ENCODE measurements around the gene BIRC3. TPM values are rescaled to one million over a fixed set of nuclear protein-coding genes. Genes with fewer than 3 reads are reported as not detected.
A peak's percentile ranks its signal among the peaks of the same experiment; 100 is the strongest.

The BIRC3 gene
- total and polyA plus RNA-seq, 2 donors (not counting 1 experiment from before 2014, with no cell fraction given), result 107 to 428 TPM

GRCh38 chr11:102328748-102329147, 11.5 kb downstream of the BIRC3 start:
- Histone ChIP-seq H3K27me3 (replicated peaks in 1 of 4; ENCODE audit: control extremely low read depth in 1 of 4, control insufficient read depth in 3 of 4, insufficient read depth in 4 of 4, low read length in 3 of 4) (no peaks in the 10 kb centered on the region), H3K4me1 (ENCODE audit: control insufficient read depth in 2 of 2, insufficient read depth in 2 of 2, low read length in 2 of 2) (peaks cover 20 to 27% of the 10 kb centered on the region in 2 donors), H3K9me3 (ENCODE audit: control extremely low read depth in 1 of 3, control insufficient read depth in 2 of 3, insufficient read depth in 1 of 3, low read length in 2 of 3) (no peaks in the 10 kb centered on the region), H3K36me3 (replicated peaks in 1 of 2; ENCODE audit: control extremely low read depth in 1 of 2, control insufficient read depth in 1 of 2, extremely low read depth in 1 of 2, insufficient read depth in 2 of 2, low read length in 1 of 2) (peaks cover 40 to 97% of the 10 kb centered on the region in 2 experiments), H3K79me2 (ENCODE audit: control insufficient read depth, insufficient read depth, low read length) (peaks cover 45% of the 10 kb centered on the region), H4K20me1 (ENCODE audit: control insufficient read depth, insufficient read depth, low read length, poor library complexity, severe bottlenecking) (peaks cover 84% of the 10 kb centered on the region), H3K4me3 (ENCODE audit: control extremely low read depth in 1 of 5, extremely low read depth in 1 of 5, insufficient read depth in 1 of 5, low read depth in 2 of 5, low read length in 4 of 5) (no peak overlapping the region), H3K9ac (ENCODE audit: low read length) (no peak overlapping the region), H3K27ac (ENCODE audit: low read length in 2 of 2) (peak overlapping the region in 1 of 2 donors; percentile 79), H2AFZ (ENCODE audit: insufficient read depth, low read depth, low read length, poor library complexity, severe bottlenecking) (no peak overlapping the region), H3K4me2 (replicated peaks; ENCODE audit: low read depth, low read length, poor library complexity, severe bottlenecking) (no peak overlapping the region)
- CTCF ChIA-PET, result interaction anchor here (1.1 to 2.4 kb wide), 3 partner anchors 13 to 38 kb away, joined by 3 to 10 read pairs (median 9); no protein-coding TSS in a partner anchor
- no CpG with 5 or more reads among the region's 1 CpG for WGBS (ENCODE audit: insufficient coverage)
- ATAC-seq (ENCODE audit: low read depth) (no peak), DNase-seq (no peak)
- no peaks in the 10 kb centered on the region for H3K27me3 Mint-ChIP-seq
- POLR2A ChIA-PET, result no interaction called here
- no peak overlapping the region for H3K27ac Mint-ChIP-seq
- H3K4me3 Mint-ChIP-seq, result no peak overlapping the region
- H3K4me1 Mint-ChIP-seq, result peaks cover 44% of the 10 kb centered on the region
- no peak for TF ChIP-seq CTCF (IDR thresholded peaks at IDR 0.05)
- TF ChIP-seq EZH2 (IDR thresholded peaks at IDR 0.05; ENCODE audit: borderline replicate concordance, insufficient read depth, low read depth, low read length, poor library complexity, severe bottlenecking), result no peak
- intact Hi-C loops (cut with micrococcal nuclease), result no loop called here
- H3K9me3 Mint-ChIP-seq (ENCODE audit: insufficient read depth), result no peaks in the 10 kb centered on the region

GRCh38 chr11:102330231-102330630, 12.9 kb downstream of the BIRC3 start:
- TF ChIP-seq CTCF (IDR thresholded peaks at IDR 0.05), result no peak
- no peak for TF ChIP-seq EZH2 (IDR thresholded peaks at IDR 0.05; ENCODE audit: borderline replicate concordance, insufficient read depth, low read depth, low read length, poor library complexity, severe bottlenecking)
- Histone ChIP-seq H4K20me1 (ENCODE audit: control insufficient read depth, insufficient read depth, low read length, poor library complexity, severe bottlenecking) (peaks cover 79% of the 10 kb centered on the region), H3K9ac (ENCODE audit: low read length) (no peak overlapping the region), H3K79me2 (ENCODE audit: control insufficient read depth, insufficient read depth, low read length) (peaks cover 30% of the 10 kb centered on the region), H3K27ac (ENCODE audit: low read length in 2 of 2) (peak overlapping the region in 1 of 2 donors; percentile 73), H3K27me3 (replicated peaks in 1 of 4; ENCODE audit: control extremely low read depth in 1 of 4, control insufficient read depth in 3 of 4, insufficient read depth in 4 of 4, low read length in 3 of 4) (no peaks in the 10 kb centered on the region), H2AFZ (ENCODE audit: insufficient read depth, low read depth, low read length, poor library complexity, severe bottlenecking) (no peak overlapping the region), H3K4me2 (replicated peaks; ENCODE audit: low read depth, low read length, poor library complexity, severe bottlenecking) (no peak overlapping the region), H3K36me3 (replicated peaks in 1 of 2; ENCODE audit: control extremely low read depth in 1 of 2, control insufficient read depth in 1 of 2, extremely low read depth in 1 of 2, insufficient read depth in 2 of 2, low read length in 1 of 2) (peaks cover 38 to 97% of the 10 kb centered on the region in 2 experiments), H3K9me3 (ENCODE audit: control extremely low read depth in 1 of 3, control insufficient read depth in 2 of 3, insufficient read depth in 1 of 3, low read length in 2 of 3) (no peaks in the 10 kb centered on the region), H3K4me3 (ENCODE audit: control extremely low read depth in 1 of 5, extremely low read depth in 1 of 5, insufficient read depth in 1 of 5, low read depth in 2 of 5, low read length in 4 of 5) (no peak overlapping the region), H3K4me1 (ENCODE audit: control insufficient read depth in 2 of 2, insufficient read depth in 2 of 2, low read length in 2 of 2) (peaks cover 11 to 13% of the 10 kb centered on the region in 2 donors)
- CTCF ChIA-PET, result interaction anchor here (1.4 to 2.4 kb wide), 2 partner anchors 12 to 42 kb away, joined by 4 to 9 read pairs; no protein-coding TSS in a partner anchor
- Mint-ChIP-seq H3K4me1 (peaks cover 36% of the 10 kb centered on the region), H3K9me3 (ENCODE audit: insufficient read depth) (no peaks in the 10 kb centered on the region), H3K4me3 (no peak overlapping the region), H3K27ac (peak overlapping the region; percentile 22), H3K27me3 (no peaks in the 10 kb centered on the region)
- POLR2A ChIA-PET, result no interaction called here
- DNase-seq (no peak), ATAC-seq (ENCODE audit: low read depth) (no peak)
- intact Hi-C loops (cut with micrococcal nuclease), result no loop called here

Measured in B cell (primary cell).